Tongue (tissue), 1 donor: ENCODE results near the gene RIPPLY1. TPM values are rescaled to one million over a fixed set of nuclear protein-coding genes. Genes with fewer than 3 reads are reported as not detected.

ENCODE experiments used
- total RNA-seq: library from RNA; depleted of rRNA; stranded (reverse); fragments of >200 nt; gene quantifications from one replicate; pipeline ENCODE4 v1.2.3, GENCODE V29; 2014

Gene RIPPLY1
- total RNA-seq, 1 donor from 2014 or later, result not detected

Other genes with a start within 250 kb of the RIPPLY1 start
- gene RNF128, start 176.6 kb downstream of the RIPPLY1 start, total RNA-seq, result 4.4 TPM
- gene TBC1D8B, start 100.7 kb downstream of the RIPPLY1 start, total RNA-seq, result 13.0 TPM
- gene CLDN2, start 17.1 kb upstream of the RIPPLY1 start, total RNA-seq, result 1.3 TPM
- 60.0 TPM for gene MORC4, start 96.9 kb upstream of the RIPPLY1 start, total RNA-seq
- gene RBM41, start 215.5 kb upstream of the RIPPLY1 start, total RNA-seq, result 26.5 TPM